ENCODE data around the gene GLB1L2.

Gene GLB1L2

DNA sequence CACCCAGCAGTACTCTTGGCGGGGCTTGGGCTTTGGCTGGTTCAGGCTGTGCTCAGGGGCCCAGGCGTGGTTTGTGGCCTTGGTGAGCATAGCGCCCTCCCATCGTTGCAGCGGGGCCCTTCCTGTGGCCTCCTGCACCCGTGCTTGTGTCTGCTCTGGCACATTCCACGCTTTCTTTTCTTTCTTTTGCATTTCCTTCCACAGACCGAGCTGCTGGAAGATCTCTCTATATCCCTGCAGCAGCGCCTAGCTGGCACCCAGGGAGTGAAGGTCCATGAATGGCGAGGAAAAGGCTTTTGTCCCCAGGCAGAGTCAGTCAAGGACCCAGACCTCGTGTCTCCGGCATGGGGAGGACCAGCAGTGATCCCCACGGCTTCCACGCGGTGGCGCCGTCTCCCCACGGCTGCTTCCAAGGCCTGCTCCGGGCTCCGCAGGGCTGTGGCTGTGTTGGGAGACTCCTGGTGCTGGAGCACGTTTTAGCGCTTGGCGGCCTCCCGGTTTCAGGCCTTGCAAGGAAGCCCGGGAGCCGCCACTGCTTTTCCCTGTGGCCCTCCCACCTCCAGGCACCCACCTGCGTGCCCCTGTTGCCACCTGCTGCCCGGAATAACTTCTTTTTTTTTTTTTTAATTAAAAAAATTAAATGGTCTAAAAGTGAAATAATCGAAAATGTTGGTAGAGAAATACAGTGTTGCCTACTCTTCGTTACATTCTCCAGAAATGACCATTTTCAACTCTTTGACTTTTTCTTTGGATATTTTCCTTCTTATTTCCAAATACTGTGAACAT, 28.5 kb downstream of the GLB1L2 start:
- Histone ChIP-seq H3K14ac (ENCODE audit: low read length) (no peak overlapping the region), H3K4me3 (ENCODE audit: low read depth, low read length) (no peak overlapping the region), H2AFZ (ENCODE audit: insufficient read depth, low read length, poor library complexity) (no peak overlapping the region), H3K4me2 (ENCODE audit: low read length) (no peak overlapping the region), H3K4me1 (ENCODE audit: control insufficient read depth in 1 of 2, insufficient read depth in 2 of 2, low read length in 2 of 2) (no peaks in the 10 kb centered on the region), H2BK120ac (ENCODE audit: insufficient read depth, low read length, poor library complexity) (no peak overlapping the region), H3K79me2 (ENCODE audit: control insufficient read depth, insufficient read depth, low read length, poor library complexity) (no peaks in the 10 kb centered on the region), H4K12ac (ENCODE audit: low read depth, low read length) (no peak overlapping the region), H3K9ac (ENCODE audit: low read length) (no peak overlapping the region), H3K36me3 (ENCODE audit: control insufficient read depth in 1 of 2, insufficient read depth in 2 of 2, low read length in 2 of 2) (no peaks in the 10 kb centered on the region), H2AK5ac (ENCODE audit: low read length) (no peak overlapping the region), H3K4ac (ENCODE audit: low read depth, low read length) (no peak overlapping the region), H3K27me3 (ENCODE audit: insufficient read depth, low read length) (no peaks in the 10 kb centered on the region), H2BK12ac (ENCODE audit: low read length) (no peak overlapping the region), H3K79me1 (ENCODE audit: low read length) (no peaks in the 10 kb centered on the region), H3K27ac (ENCODE audit: low read depth, low read length) (no peak overlapping the region), H3K23ac (ENCODE audit: low read length) (no peak overlapping the region), H4K91ac (ENCODE audit: low read depth, low read length) (no peak overlapping the region), H4K8ac (ENCODE audit: low read depth, low read length) (no peak overlapping the region), H3K9me3 (ENCODE audit: insufficient read depth, low read depth, low read length) (peaks cover 1% of the 10 kb centered on the region), H2BK5ac (ENCODE audit: low read depth, low read length, poor library complexity) (no peak overlapping the region), H3K18ac (ENCODE audit: low read length) (no peak overlapping the region)
- DNase-seq, result peak; percentile 78 to 87
- no CpG with 5 or more reads among the region's 30 CpGs for WGBS (ENCODE audit: extremely low coverage, insufficient coverage, insufficient read length)

DNA sequence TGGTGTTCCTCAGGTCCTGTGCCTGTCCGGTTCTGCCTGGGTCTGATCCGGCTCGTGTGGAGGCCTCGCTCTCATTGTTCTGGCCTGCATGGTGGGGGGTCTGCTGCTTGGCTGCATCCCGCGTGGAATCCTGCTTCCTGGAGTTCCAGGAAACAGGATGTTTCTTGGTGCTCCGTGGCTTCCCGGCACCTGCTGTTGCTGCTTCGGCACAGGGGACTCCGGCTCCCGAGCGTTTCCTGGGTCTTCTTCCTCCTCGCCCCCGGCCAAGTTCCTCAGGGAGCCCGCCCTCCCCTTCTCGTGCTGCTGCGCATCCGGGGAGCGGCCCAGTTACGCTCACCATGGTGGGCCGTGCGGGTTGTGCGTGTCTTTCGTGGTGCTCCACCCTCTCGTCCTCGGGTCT, 29.9 kb downstream of the GLB1L2 start:
- H3K9me3 ChIP-seq (ENCODE audit: insufficient read depth, low read depth, low read length), result peaks cover 1% of the 10 kb centered on the region
- H2AK5ac ChIP-seq (ENCODE audit: low read length), result no peak overlapping the region
- H4K91ac ChIP-seq (ENCODE audit: low read depth, low read length), result no peak overlapping the region
- H2BK12ac ChIP-seq (ENCODE audit: low read length), result no peak overlapping the region
- no peak overlapping the region for H3K9ac ChIP-seq (ENCODE audit: low read length)
- H3K18ac ChIP-seq (ENCODE audit: low read length), result no peak overlapping the region
- no peak overlapping the region for H3K4me2 ChIP-seq (ENCODE audit: low read length)
- DNase-seq, result no peak
- H2BK5ac ChIP-seq (ENCODE audit: low read depth, low read length, poor library complexity), result no peak overlapping the region
- H3K23ac ChIP-seq (ENCODE audit: low read length), result no peak overlapping the region
- WGBS (ENCODE audit: extremely low coverage, insufficient coverage, insufficient read length), result no CpG with 5 or more reads among the region's 26 CpGs
- no peak overlapping the region for H2BK120ac ChIP-seq (ENCODE audit: insufficient read depth, low read length, poor library complexity)
- no peak overlapping the region for H2AFZ ChIP-seq (ENCODE audit: insufficient read depth, low read length, poor library complexity)
- no peaks in the 10 kb centered on the region for H3K4me1 ChIP-seq (ENCODE audit: control insufficient read depth in 1 of 2, insufficient read depth in 2 of 2, low read length in 2 of 2)
- H4K12ac ChIP-seq (ENCODE audit: low read depth, low read length), result no peak overlapping the region
- no peaks in the 10 kb centered on the region for H3K79me1 ChIP-seq (ENCODE audit: low read length)
- H3K36me3 ChIP-seq (ENCODE audit: control insufficient read depth in 1 of 2, insufficient read depth in 2 of 2, low read length in 2 of 2), result no peaks in the 10 kb centered on the region
- H3K4me3 ChIP-seq (ENCODE audit: low read depth, low read length), result no peak overlapping the region
- no peak overlapping the region for H3K14ac ChIP-seq (ENCODE audit: low read length)
- H3K27ac ChIP-seq (ENCODE audit: low read depth, low read length), result no peak overlapping the region
- H3K79me2 ChIP-seq (ENCODE audit: control insufficient read depth, insufficient read depth, low read length, poor library complexity), result no peaks in the 10 kb centered on the region
- no peak overlapping the region for H3K4ac ChIP-seq (ENCODE audit: low read depth, low read length)
- H3K27me3 ChIP-seq (ENCODE audit: insufficient read depth, low read length), result no peaks in the 10 kb centered on the region
- no peak overlapping the region for H4K8ac ChIP-seq (ENCODE audit: low read depth, low read length)

DNA sequence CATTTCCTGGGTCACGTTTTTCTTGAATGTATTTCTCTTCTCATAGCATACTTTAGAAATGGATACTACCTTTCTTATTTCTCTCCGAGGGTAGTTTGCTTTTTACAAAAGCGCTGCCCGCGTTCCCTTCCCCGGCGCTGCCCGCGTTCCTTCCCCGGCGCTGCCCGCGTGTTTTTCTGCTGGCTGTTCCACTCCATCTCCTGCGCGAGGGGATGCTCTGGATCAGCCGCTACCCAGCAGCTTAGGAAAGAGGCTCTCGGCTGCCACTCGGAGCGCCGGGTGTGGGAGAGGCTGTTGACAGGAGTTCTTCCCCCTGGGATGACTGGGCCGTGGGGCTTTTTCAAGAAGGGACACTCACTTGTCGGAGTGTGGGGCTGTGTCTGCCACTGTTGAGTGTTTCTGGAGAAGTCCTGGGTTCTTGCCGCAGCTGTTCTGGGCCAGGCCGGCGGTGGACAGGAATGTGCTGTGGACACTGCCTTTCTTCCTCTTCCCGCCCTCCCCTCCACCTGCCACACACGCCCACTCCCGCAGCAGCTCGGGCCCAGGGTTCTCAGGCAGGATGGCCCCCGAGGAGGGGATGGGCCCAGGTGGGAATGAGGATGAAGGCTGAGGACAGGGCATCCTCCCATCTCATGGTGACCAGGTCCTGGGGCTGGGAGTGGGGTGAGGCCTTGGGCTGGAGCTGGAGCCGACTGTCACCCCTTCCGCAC, 30.6 kb downstream of the GLB1L2 start:
- no peak overlapping the region for H2AK5ac ChIP-seq (ENCODE audit: low read length)
- H4K12ac ChIP-seq (ENCODE audit: low read depth, low read length), result no peak overlapping the region
- H2BK120ac ChIP-seq (ENCODE audit: insufficient read depth, low read length, poor library complexity), result no peak overlapping the region
- H3K4me3 ChIP-seq (ENCODE audit: low read depth, low read length), result no peak overlapping the region
- no peaks in the 10 kb centered on the region for H3K79me1 ChIP-seq (ENCODE audit: low read length)
- H4K8ac ChIP-seq (ENCODE audit: low read depth, low read length), result no peak overlapping the region
- no peaks in the 10 kb centered on the region for H3K27me3 ChIP-seq (ENCODE audit: insufficient read depth, low read length)
- no peak overlapping the region for H3K27ac ChIP-seq (ENCODE audit: low read depth, low read length)
- DNase-seq, result no peak
- no peak overlapping the region for H4K91ac ChIP-seq (ENCODE audit: low read depth, low read length)
- no peak overlapping the region for H3K4me2 ChIP-seq (ENCODE audit: low read length)
- no peak overlapping the region for H2BK12ac ChIP-seq (ENCODE audit: low read length)
- no peak overlapping the region for H3K18ac ChIP-seq (ENCODE audit: low read length)
- WGBS (ENCODE audit: extremely low coverage, insufficient coverage, insufficient read length), result no CpG with 5 or more reads among the region's 32 CpGs
- no peaks in the 10 kb centered on the region for H3K4me1 ChIP-seq (ENCODE audit: control insufficient read depth in 1 of 2, insufficient read depth in 2 of 2, low read length in 2 of 2)
- no peak overlapping the region for H2BK5ac ChIP-seq (ENCODE audit: low read depth, low read length, poor library complexity)
- H3K79me2 ChIP-seq (ENCODE audit: control insufficient read depth, insufficient read depth, low read length, poor library complexity), result no peaks in the 10 kb centered on the region
- H3K23ac ChIP-seq (ENCODE audit: low read length), result no peak overlapping the region
- H2AFZ ChIP-seq (ENCODE audit: insufficient read depth, low read length, poor library complexity), result no peak overlapping the region
- no peaks in the 10 kb centered on the region for H3K9me3 ChIP-seq (ENCODE audit: insufficient read depth, low read depth, low read length)
- H3K4ac ChIP-seq (ENCODE audit: low read depth, low read length), result no peak overlapping the region
- H3K9ac ChIP-seq (ENCODE audit: low read length), result no peak overlapping the region
- H3K14ac ChIP-seq (ENCODE audit: low read length), result no peak overlapping the region
- H3K36me3 ChIP-seq (ENCODE audit: control insufficient read depth in 1 of 2, insufficient read depth in 2 of 2, low read length in 2 of 2), result no peaks in the 10 kb centered on the region

DNA sequence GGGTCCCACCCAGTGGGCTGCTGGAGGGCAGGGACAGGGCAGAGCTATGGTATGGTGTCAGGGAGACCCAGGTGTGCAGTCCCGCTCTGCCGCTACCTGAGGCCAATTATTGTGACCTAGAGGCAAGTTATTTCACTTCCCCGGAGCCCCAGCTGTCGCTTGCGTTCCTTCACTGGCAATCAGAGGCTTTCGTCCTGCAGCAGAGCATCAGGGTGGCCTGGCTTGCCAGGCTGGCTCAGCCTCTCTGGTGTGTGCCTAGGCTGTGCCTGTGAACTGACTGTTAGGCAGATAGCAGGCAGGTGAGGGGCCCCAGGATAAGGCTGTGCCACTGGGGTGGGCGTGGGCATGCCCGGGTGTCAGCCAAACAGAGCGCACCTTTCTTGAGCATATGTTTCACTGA, 31.4 kb downstream of the GLB1L2 start:
- no peak overlapping the region for H4K8ac ChIP-seq (ENCODE audit: low read depth, low read length)
- no CpG with 5 or more reads among the region's 9 CpGs for WGBS (ENCODE audit: extremely low coverage, insufficient coverage, insufficient read length)
- no peak overlapping the region for H2AFZ ChIP-seq (ENCODE audit: insufficient read depth, low read length, poor library complexity)

More for the DNA sequence above, 31.4 kb downstream of the GLB1L2 start:
- H2BK120ac ChIP-seq (ENCODE audit: insufficient read depth, low read length, poor library complexity), result no peak overlapping the region
- H3K27me3 ChIP-seq (ENCODE audit: insufficient read depth, low read length), result no peaks in the 10 kb centered on the region
- no peak overlapping the region for H4K91ac ChIP-seq (ENCODE audit: low read depth, low read length)
- no peak overlapping the region for H2BK5ac ChIP-seq (ENCODE audit: low read depth, low read length, poor library complexity)
- H3K9me3 ChIP-seq (ENCODE audit: insufficient read depth, low read depth, low read length), result no peaks in the 10 kb centered on the region
- H3K23ac ChIP-seq (ENCODE audit: low read length), result no peak overlapping the region
- H2AK5ac ChIP-seq (ENCODE audit: low read length), result no peak overlapping the region
- no peak overlapping the region for H3K4me3 ChIP-seq (ENCODE audit: low read depth, low read length)
- no peak overlapping the region for H3K4ac ChIP-seq (ENCODE audit: low read depth, low read length)
- H4K12ac ChIP-seq (ENCODE audit: low read depth, low read length), result no peak overlapping the region
- no peak overlapping the region for H3K9ac ChIP-seq (ENCODE audit: low read length)
- no peak overlapping the region for H2BK12ac ChIP-seq (ENCODE audit: low read length)
- H3K79me2 ChIP-seq (ENCODE audit: control insufficient read depth, insufficient read depth, low read length, poor library complexity), result no peaks in the 10 kb centered on the region
- H3K4me2 ChIP-seq (ENCODE audit: low read length), result no peak overlapping the region
- DNase-seq, result no peak
- H3K79me1 ChIP-seq (ENCODE audit: low read length), result no peaks in the 10 kb centered on the region
- H3K4me1 ChIP-seq (ENCODE audit: control insufficient read depth in 1 of 2, insufficient read depth in 2 of 2, low read length in 2 of 2), result no peaks in the 10 kb centered on the region
- no peak overlapping the region for H3K14ac ChIP-seq (ENCODE audit: low read length)
- no peak overlapping the region for H3K27ac ChIP-seq (ENCODE audit: low read depth, low read length)
- no peaks in the 10 kb centered on the region for H3K36me3 ChIP-seq (ENCODE audit: control insufficient read depth in 1 of 2, insufficient read depth in 2 of 2, low read length in 2 of 2)
- no peak overlapping the region for H3K18ac ChIP-seq (ENCODE audit: low read length)

Data from trophoblast cell (in vitro differentiated cells and primary cell).